GM18951 (cell line): Measurements from ENCODE around the gene MAL.
"Not testable (repeated sequence)": the region's sequence is repeated elsewhere in the genome, so short reads cannot be mapped to it uniquely, and the experiment has no call there.

ENCODE experiments used
- POLR2A ChIP-seq: IDR thresholded peaks from 4 replicates; pipeline ENCODE4 v1.6.1; 2011; ENCODE audit warnings: mild to moderate bottlenecking; ENCODE audit not compliant: insufficient read length, insufficient read depth; ENCODE audit errors: extremely low read depth
- in situ Hi-C: fragments of 300-500 bp; cut with MboI; formaldehyde crosslinking; loops from one replicate; pipeline ENCODE4 v1.12.0; 2022; ENCODE audit warnings: low sequenced_read_pairs, mixed read lengths, inconsistent platforms; ENCODE audit not compliant: unreplicated experiment

MAL gene

GRCh38 chr2:95075440-95076132 is 50.1 kb downstream of the MAL start:
- in situ Hi-C loops, result no loop called here
- TF ChIP-seq POLR2A, result no peak

- in situ Hi-C loops, result no loop called here
- no peak for TF ChIP-seq POLR2A
These were observed 51.4 kb downstream of the MAL start for GRCh38 chr2:95076705-95077529.

- in situ Hi-C loops, result no loop called here
- no peak for TF ChIP-seq POLR2A
These were observed 52.0 kb downstream of the MAL start for GRCh38 chr2:95077530-95077825.

- no peak for TF ChIP-seq POLR2A
- in situ Hi-C loops, result no loop called here
These were observed 52.5 kb downstream of the MAL start for GRCh38 chr2:95077861-95078603.

GRCh38 chr2:95079199-95079683 is 53.7 kb downstream of the MAL start:
- in situ Hi-C loops, result no loop called here
- no peak for TF ChIP-seq POLR2A

GRCh38 chr2:95082477-95082876 is 57.0 kb downstream of the MAL start:
- no peak for TF ChIP-seq POLR2A
- in situ Hi-C loops, result no loop called here

- no peak for TF ChIP-seq POLR2A
- in situ Hi-C loops, result no loop called here
These were observed 60.5 kb downstream of the MAL start for GRCh38 chr2:95086017-95086416.

GRCh38 chr2:95087379-95087778 is 61.9 kb downstream of the MAL start:
- in situ Hi-C loops, result no loop called here
- no peak for TF ChIP-seq POLR2A

GRCh38 chr2:95091885-95092555 is 66.5 kb downstream of the MAL start:
- no peak for TF ChIP-seq POLR2A
- in situ Hi-C loops, result no loop called here

- in situ Hi-C loops, result not testable (repeated sequence)
These were observed 72.8 kb downstream of the MAL start for GRCh38 chr2:95098273-95098672.

- TF ChIP-seq POLR2A, result no peak
- in situ Hi-C loops, result no loop called here
These were observed 74.4 kb downstream of the MAL start for GRCh38 chr2:95099910-95100309.
